ENCODE measurements around the gene SATB1.

The SATB1 gene

GRCh38 chr3:18396428-18396827 lies 28.7 kb downstream of the SATB1 start:
- no peak for DNase-seq

GRCh38 chr3:18394384-18394995 lies 30.6 kb downstream of the SATB1 start:
- no peak for DNase-seq

- DNase-seq, result no peak
These were observed 31.2 kb downstream of the SATB1 start for GRCh38 chr3:18393906-18394305.

- DNase-seq, result no peak
These were observed 35.0 kb downstream of the SATB1 start for GRCh38 chr3:18390024-18390660.

- peak; percentile 8 for DNase-seq
These were observed 35.9 kb downstream of the SATB1 start for GRCh38 chr3:18389108-18389733.

- DNase-seq, result no peak
These were observed 38.8 kb downstream of the SATB1 start for GRCh38 chr3:18386274-18386890.

GRCh38 chr3:18385706-18386105 lies 39.4 kb downstream of the SATB1 start:
- no peak for DNase-seq

GRCh38 chr3:18382760-18383369 lies 42.3 kb downstream of the SATB1 start:
- DNase-seq, result no peak

- no peak for DNase-seq
These were observed 45.5 kb downstream of the SATB1 start for GRCh38 chr3:18379647-18380046.

GRCh38 chr3:18378218-18378617 lies 46.9 kb downstream of the SATB1 start:
- no peak for DNase-seq

- DNase-seq, result peak; percentile 24
These were observed 48.5 kb downstream of the SATB1 start for GRCh38 chr3:18376682-18377081.

- DNase-seq, result no peak
These were observed 52.2 kb downstream of the SATB1 start for GRCh38 chr3:18372786-18373405.

- no peak for DNase-seq
These were observed 54.5 kb downstream of the SATB1 start for GRCh38 chr3:18370672-18371071.

GRCh38 chr3:18369551-18370185 lies 55.5 kb downstream of the SATB1 start:
- DNase-seq, result no peak

- DNase-seq, result no peak
These were observed 58.9 kb downstream of the SATB1 start for GRCh38 chr3:18366258-18366657.

GRCh38 chr3:18363338-18363737 lies 61.8 kb downstream of the SATB1 start:
- no peak for DNase-seq

- DNase-seq, result no peak
These were observed 67.4 kb downstream of the SATB1 start for GRCh38 chr3:18357747-18358146.

GRCh38 chr3:18355832-18356231 lies 69.3 kb downstream of the SATB1 start:
- DNase-seq, result no peak

- DNase-seq, result no peak
These were observed 70.4 kb downstream of the SATB1 start for GRCh38 chr3:18354701-18355100.

GRCh38 chr3:18351823-18352744 lies 73.1 kb downstream of the SATB1 start:
- peak; percentile 38 for DNase-seq

GRCh38 chr3:18351069-18351628 lies 74.0 kb downstream of the SATB1 start:
- no peak for DNase-seq

Measured in NCI-H2227 treated with DMSO at 0.1 percent for 48 hours (cell line).